ENCODE results near the gene ESR1.
"Not testable (repeated sequence)": the region's sequence is repeated elsewhere in the genome, so short reads cannot be mapped to it uniquely, and the experiment has no call there.

The ESR1 gene

DNA sequence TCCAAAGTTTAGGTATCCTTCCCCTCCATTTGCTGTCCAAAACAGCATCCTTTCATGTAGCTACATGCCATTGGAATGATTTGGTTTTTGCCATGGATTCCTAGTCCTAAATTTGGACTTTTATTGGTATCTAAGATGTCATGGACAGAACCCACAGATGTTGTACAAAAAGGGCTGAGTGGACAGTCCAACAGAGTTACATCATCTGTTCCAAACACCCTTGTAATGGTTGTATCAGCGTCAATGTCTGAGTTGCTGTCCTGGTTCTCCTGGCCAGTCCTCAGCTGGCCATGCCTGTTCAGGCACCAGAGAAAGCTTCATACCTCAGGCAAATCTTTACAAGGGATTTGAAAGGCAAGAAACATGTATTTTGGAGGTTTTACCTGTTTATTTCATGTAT is 191.3 kb downstream of the ESR1 start:
- DNase-seq = no peak

DNA sequence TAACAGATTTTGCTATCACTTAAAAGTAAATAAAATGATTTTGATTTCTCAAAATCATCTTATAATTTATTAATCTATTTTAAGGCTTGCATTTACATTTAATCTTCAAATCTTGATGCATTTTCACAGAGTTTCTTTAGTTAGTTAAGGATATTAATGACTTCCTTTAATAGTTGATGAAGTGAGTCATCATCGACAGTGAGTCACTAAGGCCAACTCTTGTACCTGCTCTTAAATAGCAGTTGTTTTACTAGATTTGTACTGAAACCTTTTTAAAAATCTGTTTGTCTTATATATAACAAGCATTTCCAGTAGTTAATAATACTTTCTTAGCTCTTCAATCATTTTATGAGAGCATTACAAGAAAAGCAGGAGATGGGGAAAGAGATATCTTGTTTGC is 191.7 kb downstream of the ESR1 start:
- DNase-seq = no peak

- DNase-seq = no peak
Observed at GRCh38 chr6:152001408-152001807, 193.9 kb downstream of the ESR1 start.

- DNase-seq = no peak
Observed at GRCh38 chr6:152002306-152002705, 194.8 kb downstream of the ESR1 start.

DNA sequence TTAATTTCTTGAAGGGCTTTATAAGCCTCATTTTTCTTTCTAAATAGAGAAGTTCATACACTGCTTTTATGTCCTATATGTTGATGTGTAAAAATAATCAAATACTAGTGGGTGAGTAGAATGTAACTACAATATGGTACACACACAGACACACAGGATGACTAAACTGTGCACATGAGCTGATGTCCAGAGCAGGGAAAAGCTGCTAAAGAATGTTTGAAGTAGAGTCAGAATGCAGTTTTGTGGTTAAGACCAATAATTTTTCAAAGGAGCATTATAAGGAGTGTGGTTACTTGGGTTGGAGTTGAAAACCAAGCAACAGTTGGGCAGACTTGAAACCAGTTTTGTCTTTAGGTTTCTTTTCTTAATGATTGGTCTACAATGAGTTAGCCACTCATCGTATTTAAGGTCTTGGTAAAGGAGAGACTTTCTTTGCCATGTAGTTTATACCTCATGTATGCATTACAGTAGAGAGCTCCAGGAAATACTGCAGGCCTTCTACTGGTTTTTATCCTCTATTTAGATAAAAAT is 196.6 kb downstream of the ESR1 start:
- DNase-seq = no peak

GRCh38 chr6:152004896-152005295 is 197.4 kb downstream of the ESR1 start:
- DNase-seq = no peak

GRCh38 chr6:152008779-152009178 is 201.3 kb downstream of the ESR1 start:
- no peak for DNase-seq

- no peak for DNase-seq
Observed at GRCh38 chr6:152012227-152012626, 204.7 kb downstream of the ESR1 start.

- DNase-seq = no peak
Observed at GRCh38 chr6:152018876-152019275, 211.4 kb downstream of the ESR1 start.

- DNase-seq = no peak
Observed at GRCh38 chr6:152022303-152022702, 214.8 kb downstream of the ESR1 start.

- no peak for DNase-seq
Observed at GRCh38 chr6:152023613-152024012, 216.1 kb downstream of the ESR1 start.

GRCh38 chr6:152026291-152026690 is 218.8 kb downstream of the ESR1 start:
- no peak for DNase-seq

DNA sequence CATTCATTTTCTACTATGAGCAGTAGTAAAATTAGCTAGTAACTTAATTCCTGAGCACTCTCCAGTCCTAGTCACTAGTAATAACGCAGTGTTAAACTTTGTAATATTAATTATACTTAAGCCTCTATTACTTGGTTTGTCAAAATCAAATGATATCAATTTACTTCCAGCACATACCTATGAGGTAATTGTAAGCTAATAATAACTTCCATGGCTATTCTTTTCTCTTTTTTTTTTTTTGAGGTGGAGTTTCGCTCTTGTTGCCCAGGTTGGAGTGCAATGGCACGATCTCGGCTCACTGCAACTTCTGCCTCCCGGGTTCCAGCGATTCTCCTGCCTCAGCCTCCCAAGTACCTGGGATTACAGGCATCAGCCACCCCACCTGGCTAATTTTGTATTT is 219.3 kb downstream of the ESR1 start:
- DNase-seq = not testable (repeated sequence)

DNA sequence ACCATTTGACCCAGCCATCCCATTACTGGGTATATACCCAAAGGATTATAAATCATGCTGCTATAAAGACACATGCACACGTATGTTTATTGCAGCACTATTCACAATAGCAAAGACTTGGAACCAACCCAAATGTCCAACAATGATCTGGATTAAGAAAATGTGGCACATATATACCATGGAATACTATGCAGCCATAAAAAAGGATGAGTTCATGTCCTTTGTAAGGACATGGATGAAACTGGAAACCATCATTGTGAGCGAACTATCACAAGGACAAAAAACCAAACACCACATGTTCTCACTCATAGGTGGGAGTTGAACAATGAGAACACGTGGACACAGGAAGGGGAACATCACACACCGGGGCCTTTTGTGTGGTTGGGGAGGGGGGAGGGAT is 226.3 kb downstream of the ESR1 start:
- not testable (repeated sequence) for DNase-seq

DNA sequence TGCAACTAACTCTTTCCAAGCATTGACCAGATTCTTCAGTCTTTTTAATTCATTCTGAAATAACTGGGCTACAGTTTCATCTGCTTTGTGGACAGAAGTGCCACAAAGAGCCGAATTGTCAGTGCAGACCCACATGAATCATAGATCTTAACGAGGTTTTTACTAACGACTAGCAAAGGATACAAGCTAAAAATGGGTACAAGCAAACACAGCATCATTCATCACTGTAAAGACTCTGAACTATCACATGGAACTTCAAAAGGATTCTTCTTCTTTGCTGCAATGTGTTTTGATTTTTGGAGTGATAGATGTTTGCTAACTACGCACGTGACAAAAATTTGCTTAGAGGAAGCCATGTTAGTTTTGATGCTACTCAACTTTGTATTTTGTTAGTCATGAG is 227.1 kb downstream of the ESR1 start:
- no peak for DNase-seq

GRCh38 chr6:152046118-152046517 is 238.6 kb downstream of the ESR1 start:
- DNase-seq = no peak

DNA sequence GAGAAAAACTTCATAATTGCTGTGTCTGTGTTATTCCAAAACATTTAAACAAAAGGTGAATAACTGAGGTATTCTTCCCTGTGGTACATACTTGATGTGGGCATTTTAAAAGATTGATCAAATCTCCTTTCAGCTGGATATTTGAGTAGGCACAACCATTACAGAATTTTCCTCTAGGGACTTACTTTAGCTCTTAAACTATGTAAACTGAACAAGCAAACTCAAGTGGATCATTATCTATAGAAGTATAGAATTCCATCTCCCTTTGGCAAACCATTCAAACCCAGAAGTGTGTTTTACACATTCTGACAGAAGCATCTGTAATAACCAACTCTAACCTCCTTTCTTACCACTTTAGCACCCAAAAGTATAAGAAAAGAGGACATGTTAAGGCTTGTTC is 241.4 kb downstream of the ESR1 start:
- DNase-seq = no peak

- no peak for DNase-seq
Observed at GRCh38 chr6:152049502-152049901, 242.0 kb downstream of the ESR1 start.

DNA sequence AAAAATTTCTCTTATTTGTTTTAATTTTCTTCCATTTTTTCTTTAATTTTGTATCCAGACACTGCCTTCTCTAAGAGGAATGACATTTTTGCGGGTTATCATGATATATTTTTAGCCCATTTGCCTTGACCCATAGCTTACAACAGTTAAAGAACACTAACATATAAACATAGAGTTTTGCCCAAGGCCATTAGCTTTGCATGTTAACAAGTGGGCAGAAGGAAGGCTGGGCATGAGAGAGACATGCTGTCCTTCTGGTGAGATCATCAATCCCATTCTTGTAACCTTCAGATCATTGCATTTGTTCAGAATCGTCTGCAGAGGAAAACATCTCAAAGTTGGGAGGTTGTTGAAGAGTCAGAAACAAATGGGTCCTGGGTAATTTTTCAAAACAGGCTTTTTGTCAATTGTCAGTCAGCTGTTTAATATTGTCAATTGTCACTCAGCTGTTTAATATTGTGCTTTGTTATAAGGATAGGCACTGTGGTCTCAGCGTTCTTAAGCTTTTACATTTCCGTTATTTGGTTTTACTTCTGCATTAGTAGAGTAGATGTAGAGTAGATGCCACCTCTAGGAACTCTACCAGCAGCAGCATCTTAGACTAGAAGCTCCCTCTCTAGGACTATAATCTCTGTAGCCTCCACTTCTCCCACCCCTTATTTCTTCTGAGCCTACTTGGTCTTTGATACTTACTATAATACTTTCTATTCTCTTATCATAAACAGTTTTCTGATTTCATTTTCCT is 243.1 kb downstream of the ESR1 start:
- no peak for DNase-seq

- no peak for DNase-seq
Observed at GRCh38 chr6:152052061-152052460, 244.6 kb downstream of the ESR1 start.

GRCh38 chr6:152053332-152053731 is 245.8 kb downstream of the ESR1 start:
- DNase-seq = no peak

DNA sequence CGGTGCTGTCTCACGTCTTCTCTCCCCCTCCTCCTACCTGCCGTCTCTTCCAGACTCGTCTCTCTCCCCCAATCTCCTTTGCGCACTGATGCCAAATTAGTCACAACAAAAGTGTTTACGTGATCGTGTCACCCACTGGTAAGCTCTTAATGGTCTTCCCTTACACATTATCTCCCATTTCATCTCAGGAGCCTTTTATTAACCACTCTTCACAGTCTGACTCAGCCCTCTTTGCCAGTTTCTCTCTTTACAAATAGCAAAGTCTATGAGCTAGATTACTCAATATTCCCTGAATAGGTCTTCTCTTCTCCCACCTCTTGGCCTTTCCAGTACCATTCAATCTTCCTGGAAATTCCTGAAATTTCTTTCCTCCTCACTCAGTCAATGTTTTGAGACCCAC is 247.0 kb downstream of the ESR1 start:
- DNase-seq = no peak

DNA sequence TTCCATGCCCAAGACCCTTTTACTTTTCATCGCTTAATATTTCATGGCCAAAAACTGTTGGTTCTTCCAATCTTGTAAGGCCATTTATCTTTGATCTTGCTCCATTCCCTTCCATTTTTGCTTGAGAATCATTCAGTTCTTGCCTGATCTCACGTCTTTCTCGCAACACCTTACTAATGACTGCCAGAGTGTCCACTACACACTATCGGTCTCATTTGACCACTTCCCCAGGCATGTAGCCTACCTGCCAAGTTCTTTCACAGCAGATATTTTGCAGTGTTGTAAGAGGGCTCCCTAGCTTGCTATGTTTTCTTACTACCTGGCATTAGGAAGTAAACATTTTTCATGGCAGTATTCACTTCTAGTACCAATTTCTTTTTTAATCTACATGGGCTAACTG is 248.0 kb downstream of the ESR1 start:
- DNase-seq = no peak

GRCh38 chr6:152057832-152058498 is 250.5 kb downstream of the ESR1 start:
- DNase-seq = no peak

GRCh38 chr6:152059909-152060308 is 252.4 kb downstream of the ESR1 start:
- no peak for DNase-seq

All from 8988T (cell line).